Breast epithelium (tissue), 3 donors: ENCODE data around the gene TST.

Experiments
- CTCF ChIP-seq, 3 donors: fragments of 450-650 bp; IDR thresholded peaks; one replicate each; pipeline ENCODE4 v1.5.1; 2016 to 2017; ENCODE audit warnings: antibody characterized with exemption in 3 of 3, mild to moderate bottlenecking in 3 of 3, moderate library complexity in 3 of 3
- POLR2A ChIP-seq: fragments of 450-650 bp; IDR thresholded peaks from one replicate; pipeline ENCODE4 v1.6.1; 2016; ENCODE audit warnings: antibody characterized with exemption, mild to moderate bottlenecking, moderate library complexity
- POLR2AphosphoS5 ChIP-seq, 3 donors: sonication (generic); formaldehyde crosslinking; IDR thresholded peaks; one replicate each; pipeline ENCODE4 v1.6.1; 2017; ENCODE audit warnings: antibody characterized with exemption in 3 of 3

GRCh38 chr22:37063431-37064420, 44.5 kb upstream of the TST start:
- TF ChIP-seq POLR2A (no peak), CTCF (IDR thresholded peaks at IDR 0.05) (no peak), POLR2AphosphoS5 (IDR thresholded peaks at IDR 0.05) (no peak)
